ENCODE results near the gene AMH. TPM values are rescaled to one million over a fixed set of nuclear protein-coding genes. Genes with fewer than 3 reads are reported as not detected.
A peak's percentile ranks its signal among the peaks of the same experiment; 100 is the strongest.

AMH gene
- total RNA-seq, 1 experiment from 2014 or later, result 5.8 TPM

- no peak for DNase-seq (ENCODE audit: extremely low read depth, low read depth)
Observed at GRCh38 chr19:2266183-2266993, 17.3 kb downstream of the AMH start.

GRCh38 chr19:2268480-2268830, 19.3 kb downstream of the AMH start:
- no peak for DNase-seq (ENCODE audit: extremely low read depth, low read depth)

- no peak for DNase-seq (ENCODE audit: extremely low read depth, low read depth)
Observed at GRCh38 chr19:2268861-2269243, 19.7 kb downstream of the AMH start.

GRCh38 chr19:2269244-2270156, 20.4 kb downstream of the AMH start:
- DNase-seq (ENCODE audit: extremely low read depth, low read depth), result peak; percentile 90

GRCh38 chr19:2270157-2270422, 21.0 kb downstream of the AMH start:
- DNase-seq (ENCODE audit: extremely low read depth, low read depth), result no peak

- DNase-seq (ENCODE audit: extremely low read depth, low read depth), result peak; percentile 54
Observed at GRCh38 chr19:2270423-2271233, 21.5 kb downstream of the AMH start.

GRCh38 chr19:2271234-2272103, 22.3 kb downstream of the AMH start:
- DNase-seq (ENCODE audit: extremely low read depth, low read depth), result no peak

GRCh38 chr19:2273356-2274184, 24.4 kb downstream of the AMH start:
- peak; percentile 57 for DNase-seq (ENCODE audit: extremely low read depth, low read depth)

GRCh38 chr19:2274185-2274711, 25.1 kb downstream of the AMH start:
- DNase-seq (ENCODE audit: extremely low read depth, low read depth), result no peak

- DNase-seq (ENCODE audit: extremely low read depth, low read depth), result no peak
Observed at GRCh38 chr19:2274931-2275535, 25.9 kb downstream of the AMH start.

GRCh38 chr19:2275588-2276428, 26.7 kb downstream of the AMH start:
- no peak for DNase-seq (ENCODE audit: extremely low read depth, low read depth)

- DNase-seq (ENCODE audit: extremely low read depth, low read depth), result no peak
Observed at GRCh38 chr19:2276429-2276986, 27.4 kb downstream of the AMH start.

- DNase-seq (ENCODE audit: extremely low read depth, low read depth), result no peak
Observed at GRCh38 chr19:2277138-2277537, 28.0 kb downstream of the AMH start.

- DNase-seq (ENCODE audit: extremely low read depth, low read depth), result no peak
Observed at GRCh38 chr19:2278459-2279158, 29.5 kb downstream of the AMH start.

GRCh38 chr19:2280633-2281264, 31.6 kb downstream of the AMH start:
- DNase-seq (ENCODE audit: extremely low read depth, low read depth), result no peak
